H1 (cell line): Measurements from ENCODE around the gene WNK2. TPM values are rescaled to one million over a fixed set of nuclear protein-coding genes. Genes with fewer than 3 reads are reported as not detected.

Source experiments
- CBX5 ChIP-seq: fragments of 300-800, 300-1000 bp; sonication (generic); IDR thresholded peaks from 2 replicates; pipeline ENCODE4 v1.7.1; 2016; ENCODE audit warnings: antibody characterized with exemption, low read length, low read depth
- PHF8 ChIP-seq: fragments of 200-600 bp; sonication (generic); conservative IDR thresholded peaks from 2 replicates; pipeline ENCODE4 v1.7.1; 2012; ENCODE audit warnings: low read depth, mild to moderate bottlenecking, inconsistent platforms, low read length, moderate library complexity
- SRF ChIP-seq: IDR thresholded peaks from 2 replicates; pipeline ENCODE4 v1.6.1; 2011; ENCODE audit warnings: mild to moderate bottlenecking, low read depth, low read length, moderate library complexity
- polyA plus RNA-seq, 7 experiments: library from polyadenylated mRNA; depleted of rRNA in 3 of 7; stranded (reverse) in 5 of 7; unstranded in 2 of 7; fragments of >200 nt in 5 of 7; fragments of 200-250 nt in 2 of 7; gene quantifications; 1 replicate in 5 of 7; 2 replicates in 1 of 7; 4 replicates in 1 of 7; pipeline versions ENCODE4 v1.2.1 to v1.2.3, GENCODE V29; 2011 to 2013; ENCODE audit warnings: missing spikeins in 2 of 7, mixed read lengths in 2 of 7
- total RNA-seq: library from RNA; stranded (reverse); fragmentation: NEBNext Ultra II Directional; extraction: Animal tissue kit (Norgen Biotek cat#: 25700); gene quantifications from 2 replicates; pipeline ENCODE4 v1.2.1, GENCODE V29; 2021
- TF ChIP-seq, protein P1 (sequence below): fragments of 300-600 bp; sonication (generic); IDR thresholded peaks from 2 replicates; pipeline ENCODE4 v1.7.1; 2012; ENCODE audit warnings: low read length, moderate library complexity, mild to moderate bottlenecking, inconsistent platforms; ENCODE audit not compliant: insufficient replicate concordance

WNK2 gene
- total and polyA plus RNA-seq, 2 of the 8 experiments (the other 6 are each of a cell fraction or from before 2014, with no cell fraction given): 12.0 to 87.2 TPM

DNA sequence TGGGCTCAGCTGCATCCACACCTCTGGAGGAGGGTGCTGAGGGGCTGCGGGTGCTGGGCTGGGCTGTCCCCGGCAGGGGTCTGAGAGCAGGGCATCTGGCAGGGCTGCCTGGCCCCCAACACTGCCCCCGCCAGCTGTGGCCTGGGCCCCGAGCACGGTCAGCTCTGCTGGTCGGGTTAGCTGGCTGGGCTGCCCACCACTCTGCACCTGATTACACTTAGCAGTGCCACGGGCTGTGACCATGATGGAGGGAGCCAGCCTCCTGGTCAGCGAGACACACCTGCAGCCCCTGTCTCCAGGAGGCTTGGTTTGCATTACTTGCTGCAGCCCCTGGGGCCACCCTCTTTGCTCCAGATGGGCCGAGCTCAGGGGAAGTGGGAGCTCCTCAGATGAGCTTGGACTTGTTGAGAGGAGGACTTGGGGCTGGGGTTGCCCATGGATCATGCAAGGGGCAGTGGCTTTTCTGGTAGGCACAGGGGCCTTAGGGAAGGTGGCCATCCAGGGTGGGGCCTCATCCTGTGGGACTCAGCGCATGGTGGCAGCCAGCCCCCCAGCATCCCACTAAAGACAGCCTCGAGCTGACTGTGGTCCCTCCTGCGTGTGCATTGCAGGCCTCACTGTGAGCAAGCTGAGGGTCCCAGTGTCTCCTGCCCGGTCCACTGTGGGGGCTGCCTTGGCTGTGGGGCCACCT, 135.5 kb downstream of the WNK2 start (continued):
- TF ChIP-seq PHF8 (no peak), CBX5 (no peak), SRF (no peak)
- TF ChIP-seq, protein P1, sequence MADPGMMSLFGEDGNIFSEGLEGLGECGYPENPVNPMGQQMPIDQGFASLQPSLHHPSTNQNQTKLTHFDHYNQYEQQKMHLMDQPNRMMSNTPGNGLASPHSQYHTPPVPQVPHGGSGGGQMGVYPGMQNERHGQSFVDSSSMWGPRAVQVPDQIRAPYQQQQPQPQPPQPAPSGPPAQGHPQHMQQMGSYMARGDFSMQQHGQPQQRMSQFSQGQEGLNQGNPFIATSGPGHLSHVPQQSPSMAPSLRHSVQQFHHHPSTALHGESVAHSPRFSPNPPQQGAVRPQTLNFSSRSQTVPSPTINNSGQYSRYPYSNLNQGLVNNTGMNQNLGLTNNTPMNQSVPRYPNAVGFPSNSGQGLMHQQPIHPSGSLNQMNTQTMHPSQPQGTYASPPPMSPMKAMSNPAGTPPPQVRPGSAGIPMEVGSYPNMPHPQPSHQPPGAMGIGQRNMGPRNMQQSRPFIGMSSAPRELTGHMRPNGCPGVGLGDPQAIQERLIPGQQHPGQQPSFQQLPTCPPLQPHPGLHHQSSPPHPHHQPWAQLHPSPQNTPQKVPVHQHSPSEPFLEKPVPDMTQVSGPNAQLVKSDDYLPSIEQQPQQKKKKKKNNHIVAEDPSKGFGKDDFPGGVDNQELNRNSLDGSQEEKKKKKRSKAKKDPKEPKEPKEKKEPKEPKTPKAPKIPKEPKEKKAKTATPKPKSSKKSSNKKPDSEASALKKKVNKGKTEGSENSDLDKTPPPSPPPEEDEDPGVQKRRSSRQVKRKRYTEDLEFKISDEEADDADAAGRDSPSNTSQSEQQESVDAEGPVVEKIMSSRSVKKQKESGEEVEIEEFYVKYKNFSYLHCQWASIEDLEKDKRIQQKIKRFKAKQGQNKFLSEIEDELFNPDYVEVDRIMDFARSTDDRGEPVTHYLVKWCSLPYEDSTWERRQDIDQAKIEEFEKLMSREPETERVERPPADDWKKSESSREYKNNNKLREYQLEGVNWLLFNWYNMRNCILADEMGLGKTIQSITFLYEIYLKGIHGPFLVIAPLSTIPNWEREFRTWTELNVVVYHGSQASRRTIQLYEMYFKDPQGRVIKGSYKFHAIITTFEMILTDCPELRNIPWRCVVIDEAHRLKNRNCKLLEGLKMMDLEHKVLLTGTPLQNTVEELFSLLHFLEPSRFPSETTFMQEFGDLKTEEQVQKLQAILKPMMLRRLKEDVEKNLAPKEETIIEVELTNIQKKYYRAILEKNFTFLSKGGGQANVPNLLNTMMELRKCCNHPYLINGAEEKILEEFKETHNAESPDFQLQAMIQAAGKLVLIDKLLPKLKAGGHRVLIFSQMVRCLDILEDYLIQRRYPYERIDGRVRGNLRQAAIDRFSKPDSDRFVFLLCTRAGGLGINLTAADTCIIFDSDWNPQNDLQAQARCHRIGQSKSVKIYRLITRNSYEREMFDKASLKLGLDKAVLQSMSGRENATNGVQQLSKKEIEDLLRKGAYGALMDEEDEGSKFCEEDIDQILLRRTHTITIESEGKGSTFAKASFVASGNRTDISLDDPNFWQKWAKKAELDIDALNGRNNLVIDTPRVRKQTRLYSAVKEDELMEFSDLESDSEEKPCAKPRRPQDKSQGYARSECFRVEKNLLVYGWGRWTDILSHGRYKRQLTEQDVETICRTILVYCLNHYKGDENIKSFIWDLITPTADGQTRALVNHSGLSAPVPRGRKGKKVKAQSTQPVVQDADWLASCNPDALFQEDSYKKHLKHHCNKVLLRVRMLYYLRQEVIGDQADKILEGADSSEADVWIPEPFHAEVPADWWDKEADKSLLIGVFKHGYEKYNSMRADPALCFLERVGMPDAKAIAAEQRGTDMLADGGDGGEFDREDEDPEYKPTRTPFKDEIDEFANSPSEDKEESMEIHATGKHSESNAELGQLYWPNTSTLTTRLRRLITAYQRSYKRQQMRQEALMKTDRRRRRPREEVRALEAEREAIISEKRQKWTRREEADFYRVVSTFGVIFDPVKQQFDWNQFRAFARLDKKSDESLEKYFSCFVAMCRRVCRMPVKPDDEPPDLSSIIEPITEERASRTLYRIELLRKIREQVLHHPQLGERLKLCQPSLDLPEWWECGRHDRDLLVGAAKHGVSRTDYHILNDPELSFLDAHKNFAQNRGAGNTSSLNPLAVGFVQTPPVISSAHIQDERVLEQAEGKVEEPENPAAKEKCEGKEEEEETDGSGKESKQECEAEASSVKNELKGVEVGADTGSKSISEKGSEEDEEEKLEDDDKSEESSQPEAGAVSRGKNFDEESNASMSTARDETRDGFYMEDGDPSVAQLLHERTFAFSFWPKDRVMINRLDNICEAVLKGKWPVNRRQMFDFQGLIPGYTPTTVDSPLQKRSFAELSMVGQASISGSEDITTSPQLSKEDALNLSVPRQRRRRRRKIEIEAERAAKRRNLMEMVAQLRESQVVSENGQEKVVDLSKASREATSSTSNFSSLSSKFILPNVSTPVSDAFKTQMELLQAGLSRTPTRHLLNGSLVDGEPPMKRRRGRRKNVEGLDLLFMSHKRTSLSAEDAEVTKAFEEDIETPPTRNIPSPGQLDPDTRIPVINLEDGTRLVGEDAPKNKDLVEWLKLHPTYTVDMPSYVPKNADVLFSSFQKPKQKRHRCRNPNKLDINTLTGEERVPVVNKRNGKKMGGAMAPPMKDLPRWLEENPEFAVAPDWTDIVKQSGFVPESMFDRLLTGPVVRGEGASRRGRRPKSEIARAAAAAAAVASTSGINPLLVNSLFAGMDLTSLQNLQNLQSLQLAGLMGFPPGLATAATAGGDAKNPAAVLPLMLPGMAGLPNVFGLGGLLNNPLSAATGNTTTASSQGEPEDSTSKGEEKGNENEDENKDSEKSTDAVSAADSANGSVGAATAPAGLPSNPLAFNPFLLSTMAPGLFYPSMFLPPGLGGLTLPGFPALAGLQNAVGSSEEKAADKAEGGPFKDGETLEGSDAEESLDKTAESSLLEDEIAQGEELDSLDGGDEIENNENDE: no peak
